HEK293T (cell line): ENCODE measurements around the gene MYL7.

Source experiments
- ELF4 ChIP-seq: fragments of 450-650 bp; IDR thresholded peaks from 2 replicates; pipeline ENCODE4 v1.6.1; 2017; ENCODE audit warnings: antibody characterized with exemption
- FOXK2 ChIP-seq: fragments of 450-650 bp; IDR thresholded peaks from 2 replicates; pipeline ENCODE4 v1.6.1; 2016; ENCODE audit warnings: mild to moderate bottlenecking
- SP1 ChIP-seq: fragments of 450-650 bp; IDR thresholded peaks from 2 replicates; pipeline ENCODE4 v1.6.1; 2017
- SUZ12 ChIP-seq: fragments of 450-650 bp; IDR thresholded peaks from 2 replicates; pipeline ENCODE4 v1.6.1; 2016; ENCODE audit warnings: mild to moderate bottlenecking
- ZNF384 ChIP-seq: fragments of 450-650 bp; IDR thresholded peaks from 2 replicates; pipeline ENCODE4 v1.6.1; 2016

- TF ChIP-seq ELF4 (no peak), ZNF384 (no peak), FOXK2 (no peak), SP1 (no peak), SUZ12 (no peak)
These were observed 45.6 kb upstream of the MYL7 start for GRCh38 chr7:44186736-44187135.
